GM23338 (cell line): ENCODE results near the gene PTPRH.

Source experiments
- CTCF ChIP-seq, 2 experiments: fragments of 200-600 bp in 1 of 2; sonication (generic) in 1 of 2; conservative IDR thresholded peaks; 2 replicates each; pipeline versions ENCODE4 v1.5.1 to v1.6.1; 2016 to 2017; ENCODE audit warnings: antibody characterized with exemption in 2 of 2, low read depth in 2 of 2, mild to moderate bottlenecking in 2 of 2, moderate library complexity in 1 of 2
- EZH2 ChIP-seq: fragments of 200-600 bp; sonication (generic); IDR thresholded peaks from one replicate; pipeline ENCODE4 v1.8.0; 2017; ENCODE audit warnings: antibody characterized with exemption, mild to moderate bottlenecking, low read depth; ENCODE audit not compliant: unreplicated experiment
- EZH2phosphoT487 ChIP-seq: fragments of 200-600 bp; sonication (generic); IDR thresholded peaks from one replicate; pipeline ENCODE4 v1.8.1; 2018; ENCODE audit warnings: antibody characterized with exemption; ENCODE audit not compliant: unreplicated experiment
- POLR2AphosphoS5 ChIP-seq: IDR thresholded peaks from 2 replicates; pipeline ENCODE4 v1.6.1; 2016; ENCODE audit warnings: antibody characterized with exemption, low read depth
- REST ChIP-seq: IDR thresholded peaks from one replicate; pipeline ENCODE4 v1.6.1; 2018; ENCODE audit warnings: antibody characterized with exemption; ENCODE audit not compliant: unreplicated experiment
- STAT1 ChIP-seq: IDR thresholded peaks from one replicate; pipeline ENCODE4 v1.6.1; 2016; ENCODE audit warnings: antibody characterized with exemption; ENCODE audit not compliant: unreplicated experiment
- ZNF114 ChIP-seq: fragments of 250-450 bp; sonication (Bioruptor Pico); IDR thresholded peaks from 2 replicates; pipeline ENCODE4 v1.5.0; 2020; ENCODE audit warnings: mild to moderate bottlenecking, moderate library complexity

DNA sequence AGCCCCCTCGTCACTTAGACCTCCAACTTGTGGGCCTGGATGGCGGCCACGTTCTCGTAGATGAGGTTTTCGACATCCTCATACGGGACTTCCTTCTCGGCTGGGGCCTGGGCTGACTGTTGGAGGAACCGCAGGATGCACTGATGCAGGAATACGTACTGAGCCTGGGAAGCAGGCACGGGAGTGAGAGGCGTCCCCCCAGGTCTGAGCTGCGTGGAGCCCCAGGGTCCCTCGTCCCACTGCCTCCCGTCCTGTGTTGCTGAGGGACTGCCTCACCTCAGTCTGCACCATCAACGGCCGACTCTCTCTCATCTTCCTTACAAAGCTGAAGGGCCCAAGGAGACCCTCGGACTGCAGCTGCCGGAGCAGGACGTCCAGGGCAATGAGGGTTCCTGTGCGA is 27.6 kb downstream of the PTPRH start:
- TF ChIP-seq CTCF (conservative IDR thresholded peaks at IDR 0.05; ENCODE audit: low read depth in 2 of 2) (no peak), POLR2AphosphoS5 (no peak), REST (no peak), EZH2phosphoT487 (no peak), EZH2 (no peak), STAT1 (no peak), ZNF114 (no peak)
